PFSK-1 (cell line): ENCODE results near the gene SLC26A11.

Source experiments
- FOXP2 ChIP-seq: optimal IDR thresholded peaks from 2 replicates; pipeline ENCODE3; 2011; ENCODE audit warnings: borderline replicate concordance, control low read depth, inconsistent platforms; ENCODE audit not compliant: insufficient read depth; ENCODE audit errors: extremely low read length, extremely low read depth
- POLR2AphosphoS5 ChIP-seq: IDR thresholded peaks from 2 replicates; pipeline ENCODE4 v1.6.1; 2012; ENCODE audit warnings: low read depth, mild to moderate bottlenecking, control low read depth, low read length, moderate library complexity
- SIN3A ChIP-seq: IDR thresholded peaks from 2 replicates; pipeline ENCODE4 v1.6.1; 2012; ENCODE audit warnings: mild to moderate bottlenecking, low read length, moderate library complexity, borderline replicate concordance; ENCODE audit not compliant: insufficient read depth
- TAF1 ChIP-seq: IDR thresholded peaks from 2 replicates; pipeline ENCODE4 v1.6.1; 2012; ENCODE audit warnings: low read length, control low read depth, borderline replicate concordance; ENCODE audit not compliant: insufficient read depth
- TF ChIP-seq, protein P1 (sequence below), 2 experiments: IDR thresholded peaks; 2 replicates each; pipeline versions ENCODE4 v1.6.1 to v1.8.0; 2011 to 2012; ENCODE audit warnings: low read depth in 2 of 2, low read length in 2 of 2, control low read depth in 1 of 2, inconsistent platforms in 1 of 2, mild to moderate bottlenecking in 1 of 2, moderate library complexity in 1 of 2; ENCODE audit not compliant: insufficient read depth in 1 of 2

The SLC26A11 gene

GRCh38 chr17:80214012-80214877, 6.0 kb upstream of the SLC26A11 start:
- TF ChIP-seq POLR2AphosphoS5 (no peak), TAF1 (no peak), FOXP2 (no peak), SIN3A (no peak)
- TF ChIP-seq, protein P1, sequence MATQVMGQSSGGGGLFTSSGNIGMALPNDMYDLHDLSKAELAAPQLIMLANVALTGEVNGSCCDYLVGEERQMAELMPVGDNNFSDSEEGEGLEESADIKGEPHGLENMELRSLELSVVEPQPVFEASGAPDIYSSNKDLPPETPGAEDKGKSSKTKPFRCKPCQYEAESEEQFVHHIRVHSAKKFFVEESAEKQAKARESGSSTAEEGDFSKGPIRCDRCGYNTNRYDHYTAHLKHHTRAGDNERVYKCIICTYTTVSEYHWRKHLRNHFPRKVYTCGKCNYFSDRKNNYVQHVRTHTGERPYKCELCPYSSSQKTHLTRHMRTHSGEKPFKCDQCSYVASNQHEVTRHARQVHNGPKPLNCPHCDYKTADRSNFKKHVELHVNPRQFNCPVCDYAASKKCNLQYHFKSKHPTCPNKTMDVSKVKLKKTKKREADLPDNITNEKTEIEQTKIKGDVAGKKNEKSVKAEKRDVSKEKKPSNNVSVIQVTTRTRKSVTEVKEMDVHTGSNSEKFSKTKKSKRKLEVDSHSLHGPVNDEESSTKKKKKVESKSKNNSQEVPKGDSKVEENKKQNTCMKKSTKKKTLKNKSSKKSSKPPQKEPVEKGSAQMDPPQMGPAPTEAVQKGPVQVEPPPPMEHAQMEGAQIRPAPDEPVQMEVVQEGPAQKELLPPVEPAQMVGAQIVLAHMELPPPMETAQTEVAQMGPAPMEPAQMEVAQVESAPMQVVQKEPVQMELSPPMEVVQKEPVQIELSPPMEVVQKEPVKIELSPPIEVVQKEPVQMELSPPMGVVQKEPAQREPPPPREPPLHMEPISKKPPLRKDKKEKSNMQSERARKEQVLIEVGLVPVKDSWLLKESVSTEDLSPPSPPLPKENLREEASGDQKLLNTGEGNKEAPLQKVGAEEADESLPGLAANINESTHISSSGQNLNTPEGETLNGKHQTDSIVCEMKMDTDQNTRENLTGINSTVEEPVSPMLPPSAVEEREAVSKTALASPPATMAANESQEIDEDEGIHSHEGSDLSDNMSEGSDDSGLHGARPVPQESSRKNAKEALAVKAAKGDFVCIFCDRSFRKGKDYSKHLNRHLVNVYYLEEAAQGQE (IDR thresholded peaks at IDR 0.05; ENCODE audit: insufficient read depth in 1 of 2, low read depth in 2 of 2, low read length in 2 of 2): no peak

- TF ChIP-seq SIN3A: no peak
- no peak for TF ChIP-seq POLR2AphosphoS5
- no peak for TF ChIP-seq TAF1
- TF ChIP-seq, protein P1 (IDR thresholded peaks at IDR 0.05; ENCODE audit: insufficient read depth in 1 of 2, low read depth in 2 of 2, low read length in 2 of 2): no peak
- TF ChIP-seq FOXP2: no peak
These were observed 5.4 kb upstream of the SLC26A11 start for GRCh38 chr17:80214878-80215210.

GRCh38 chr17:80216473-80217456, 3.5 kb upstream of the SLC26A11 start:
- TF ChIP-seq SIN3A (no peak), POLR2AphosphoS5 (no peak), TAF1 (no peak), FOXP2 (no peak)
- TF ChIP-seq, protein P1 (IDR thresholded peaks at IDR 0.05; ENCODE audit: insufficient read depth in 1 of 2, low read depth in 2 of 2, low read length in 2 of 2): no peak

GRCh38 chr17:80217703-80218362, 2.4 kb upstream of the SLC26A11 start:
- TF ChIP-seq SIN3A (no peak), TAF1 (no peak), POLR2AphosphoS5 (no peak), FOXP2 (no peak)
- TF ChIP-seq, protein P1 (IDR thresholded peaks at IDR 0.05; ENCODE audit: insufficient read depth in 1 of 2, low read depth in 2 of 2, low read length in 2 of 2): no peak
